ENCODE data around the gene BPIFB4. TPM values are rescaled to one million over a fixed set of nuclear protein-coding genes. Genes with fewer than 3 reads are reported as not detected.

Gene BPIFB4
- total and polyA plus RNA-seq, 2 experiments from 2014 or later, result not detected

DNA sequence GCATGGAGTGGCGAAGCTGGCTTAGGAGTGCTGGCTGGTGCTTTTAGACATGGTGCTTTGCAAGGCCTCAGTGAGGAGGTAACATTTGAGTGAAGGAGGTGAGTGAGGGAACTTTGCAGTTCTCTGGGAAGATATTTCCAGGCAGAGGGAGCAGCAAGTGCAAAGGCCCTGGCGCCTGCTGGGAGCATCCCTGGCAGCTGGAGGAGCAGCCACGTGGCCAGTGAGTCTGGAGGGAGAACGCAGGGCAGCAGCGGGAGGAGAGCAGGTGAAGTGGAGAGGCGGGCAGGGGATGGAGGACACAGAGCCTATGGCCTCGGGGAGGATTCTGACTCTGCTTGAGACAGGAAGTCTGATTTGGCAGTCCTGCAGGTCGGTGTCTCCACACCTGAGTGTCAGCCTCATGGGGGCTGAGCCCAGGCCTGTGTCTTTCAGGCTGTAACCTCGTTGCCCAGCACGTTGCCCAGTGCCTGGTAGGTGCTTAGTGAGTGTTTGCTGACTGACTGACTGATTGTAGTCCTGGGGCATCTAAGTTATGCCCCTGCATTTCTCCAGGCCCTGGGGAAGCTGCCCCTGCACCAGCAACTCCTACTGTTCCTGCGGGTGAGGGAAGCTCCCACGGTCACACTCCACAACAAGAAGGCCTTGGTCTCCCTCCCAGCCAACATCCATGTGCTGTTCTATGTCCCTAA is 11.0 kb upstream of the BPIFB4 start:
- no peaks in the 10 kb centered on the region for H3K9me2 ChIP-seq (ENCODE audit: insufficient read depth)
- no peak for ATAC-seq
- no peak for TF ChIP-seq JUNB (IDR thresholded peaks at IDR 0.05; ENCODE audit: unreplicated experiment)
- no peak for TF ChIP-seq EZH2 (IDR thresholded peaks at IDR 0.05; ENCODE audit: low read depth, unreplicated experiment)
- TF ChIP-seq ZNF331 (CRISPR knock-in tag; IDR thresholded peaks at IDR 0.05; ENCODE audit: low read depth), result no peak
- TF ChIP-seq ZNF114 (CRISPR knock-in tag; IDR thresholded peaks at IDR 0.05), result no peak
- TF ChIP-seq POLR2AphosphoS5 (IDR thresholded peaks at IDR 0.05; ENCODE audit: low read depth), result no peak
- TF ChIP-seq EZH2phosphoT487 (IDR thresholded peaks at IDR 0.05; ENCODE audit: unreplicated experiment), result no peak
- TF ChIP-seq, protein P1, sequence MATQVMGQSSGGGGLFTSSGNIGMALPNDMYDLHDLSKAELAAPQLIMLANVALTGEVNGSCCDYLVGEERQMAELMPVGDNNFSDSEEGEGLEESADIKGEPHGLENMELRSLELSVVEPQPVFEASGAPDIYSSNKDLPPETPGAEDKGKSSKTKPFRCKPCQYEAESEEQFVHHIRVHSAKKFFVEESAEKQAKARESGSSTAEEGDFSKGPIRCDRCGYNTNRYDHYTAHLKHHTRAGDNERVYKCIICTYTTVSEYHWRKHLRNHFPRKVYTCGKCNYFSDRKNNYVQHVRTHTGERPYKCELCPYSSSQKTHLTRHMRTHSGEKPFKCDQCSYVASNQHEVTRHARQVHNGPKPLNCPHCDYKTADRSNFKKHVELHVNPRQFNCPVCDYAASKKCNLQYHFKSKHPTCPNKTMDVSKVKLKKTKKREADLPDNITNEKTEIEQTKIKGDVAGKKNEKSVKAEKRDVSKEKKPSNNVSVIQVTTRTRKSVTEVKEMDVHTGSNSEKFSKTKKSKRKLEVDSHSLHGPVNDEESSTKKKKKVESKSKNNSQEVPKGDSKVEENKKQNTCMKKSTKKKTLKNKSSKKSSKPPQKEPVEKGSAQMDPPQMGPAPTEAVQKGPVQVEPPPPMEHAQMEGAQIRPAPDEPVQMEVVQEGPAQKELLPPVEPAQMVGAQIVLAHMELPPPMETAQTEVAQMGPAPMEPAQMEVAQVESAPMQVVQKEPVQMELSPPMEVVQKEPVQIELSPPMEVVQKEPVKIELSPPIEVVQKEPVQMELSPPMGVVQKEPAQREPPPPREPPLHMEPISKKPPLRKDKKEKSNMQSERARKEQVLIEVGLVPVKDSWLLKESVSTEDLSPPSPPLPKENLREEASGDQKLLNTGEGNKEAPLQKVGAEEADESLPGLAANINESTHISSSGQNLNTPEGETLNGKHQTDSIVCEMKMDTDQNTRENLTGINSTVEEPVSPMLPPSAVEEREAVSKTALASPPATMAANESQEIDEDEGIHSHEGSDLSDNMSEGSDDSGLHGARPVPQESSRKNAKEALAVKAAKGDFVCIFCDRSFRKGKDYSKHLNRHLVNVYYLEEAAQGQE (IDR thresholded peaks at IDR 0.05; ENCODE audit: unreplicated experiment), result no peak
- no peak for TF ChIP-seq NANOG (IDR thresholded peaks at IDR 0.05; ENCODE audit: borderline replicate concordance)
- TF ChIP-seq, protein P2, sequence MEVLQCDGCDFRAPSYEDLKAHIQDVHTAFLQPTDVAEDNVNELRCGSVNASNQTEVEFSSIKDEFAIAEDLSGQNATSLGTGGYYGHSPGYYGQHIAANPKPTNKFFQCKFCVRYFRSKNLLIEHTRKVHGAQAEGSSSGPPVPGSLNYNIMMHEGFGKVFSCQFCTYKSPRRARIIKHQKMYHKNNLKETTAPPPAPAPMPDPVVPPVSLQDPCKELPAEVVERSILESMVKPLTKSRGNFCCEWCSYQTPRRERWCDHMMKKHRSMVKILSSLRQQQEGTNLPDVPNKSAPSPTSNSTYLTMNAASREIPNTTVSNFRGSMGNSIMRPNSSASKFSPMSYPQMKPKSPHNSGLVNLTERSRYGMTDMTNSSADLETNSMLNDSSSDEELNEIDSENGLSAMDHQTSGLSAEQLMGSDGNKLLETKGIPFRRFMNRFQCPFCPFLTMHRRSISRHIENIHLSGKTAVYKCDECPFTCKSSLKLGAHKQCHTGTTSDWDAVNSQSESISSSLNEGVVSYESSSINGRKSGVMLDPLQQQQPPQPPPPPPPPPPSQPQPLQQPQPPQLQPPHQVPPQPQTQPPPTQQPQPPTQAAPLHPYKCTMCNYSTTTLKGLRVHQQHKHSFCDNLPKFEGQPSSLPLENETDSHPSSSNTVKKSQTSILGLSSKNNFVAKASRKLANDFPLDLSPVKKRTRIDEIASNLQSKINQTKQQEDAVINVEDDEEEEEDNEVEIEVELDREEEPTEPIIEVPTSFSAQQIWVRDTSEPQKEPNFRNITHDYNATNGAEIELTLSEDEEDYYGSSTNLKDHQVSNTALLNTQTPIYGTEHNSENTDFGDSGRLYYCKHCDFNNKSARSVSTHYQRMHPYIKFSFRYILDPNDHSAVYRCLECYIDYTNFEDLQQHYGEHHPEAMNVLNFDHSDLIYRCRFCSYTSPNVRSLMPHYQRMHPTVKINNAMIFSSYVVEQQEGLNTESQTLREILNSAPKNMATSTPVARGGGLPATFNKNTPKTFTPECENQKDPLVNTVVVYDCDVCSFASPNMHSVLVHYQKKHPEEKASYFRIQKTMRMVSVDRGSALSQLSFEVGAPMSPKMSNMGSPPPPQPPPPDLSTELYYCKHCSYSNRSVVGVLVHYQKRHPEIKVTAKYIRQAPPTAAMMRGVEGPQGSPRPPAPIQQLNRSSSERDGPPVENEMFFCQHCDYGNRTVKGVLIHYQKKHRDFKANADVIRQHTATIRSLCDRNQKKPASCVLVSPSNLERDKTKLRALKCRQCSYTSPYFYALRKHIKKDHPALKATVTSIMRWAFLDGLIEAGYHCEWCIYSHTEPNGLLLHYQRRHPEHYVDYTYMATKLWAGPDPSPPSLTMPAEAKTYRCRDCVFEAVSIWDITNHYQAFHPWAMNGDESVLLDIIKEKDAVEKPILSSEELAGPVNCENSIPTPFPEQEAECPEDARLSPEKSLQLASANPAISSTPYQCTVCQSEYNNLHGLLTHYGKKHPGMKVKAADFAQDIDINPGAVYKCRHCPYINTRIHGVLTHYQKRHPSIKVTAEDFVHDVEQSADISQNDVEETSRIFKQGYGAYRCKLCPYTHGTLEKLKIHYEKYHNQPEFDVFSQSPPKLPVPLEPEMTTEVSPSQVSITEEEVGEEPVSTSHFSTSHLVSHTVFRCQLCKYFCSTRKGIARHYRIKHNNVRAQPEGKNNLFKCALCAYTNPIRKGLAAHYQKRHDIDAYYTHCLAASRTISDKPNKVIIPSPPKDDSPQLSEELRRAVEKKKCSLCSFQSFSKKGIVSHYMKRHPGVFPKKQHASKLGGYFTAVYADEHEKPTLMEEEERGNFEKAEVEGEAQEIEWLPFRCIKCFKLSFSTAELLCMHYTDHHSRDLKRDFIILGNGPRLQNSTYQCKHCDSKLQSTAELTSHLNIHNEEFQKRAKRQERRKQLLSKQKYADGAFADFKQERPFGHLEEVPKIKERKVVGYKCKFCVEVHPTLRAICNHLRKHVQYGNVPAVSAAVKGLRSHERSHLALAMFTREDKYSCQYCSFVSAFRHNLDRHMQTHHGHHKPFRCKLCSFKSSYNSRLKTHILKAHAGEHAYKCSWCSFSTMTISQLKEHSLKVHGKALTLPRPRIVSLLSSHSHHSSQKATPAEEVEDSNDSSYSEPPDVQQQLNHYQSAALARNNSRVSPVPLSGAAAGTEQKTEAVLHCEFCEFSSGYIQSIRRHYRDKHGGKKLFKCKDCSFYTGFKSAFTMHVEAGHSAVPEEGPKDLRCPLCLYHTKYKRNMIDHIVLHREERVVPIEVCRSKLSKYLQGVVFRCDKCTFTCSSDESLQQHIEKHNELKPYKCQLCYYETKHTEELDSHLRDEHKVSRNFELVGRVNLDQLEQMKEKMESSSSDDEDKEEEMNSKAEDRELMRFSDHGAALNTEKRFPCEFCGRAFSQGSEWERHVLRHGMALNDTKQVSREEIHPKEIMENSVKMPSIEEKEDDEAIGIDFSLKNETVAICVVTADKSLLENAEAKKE (CRISPR knock-in tag; IDR thresholded peaks at IDR 0.05), result no peak
- no peak for TF ChIP-seq CREB1 (CRISPR knock-in tag; IDR thresholded peaks at IDR 0.05; ENCODE audit: low read depth)
- TF ChIP-seq, protein P3, sequence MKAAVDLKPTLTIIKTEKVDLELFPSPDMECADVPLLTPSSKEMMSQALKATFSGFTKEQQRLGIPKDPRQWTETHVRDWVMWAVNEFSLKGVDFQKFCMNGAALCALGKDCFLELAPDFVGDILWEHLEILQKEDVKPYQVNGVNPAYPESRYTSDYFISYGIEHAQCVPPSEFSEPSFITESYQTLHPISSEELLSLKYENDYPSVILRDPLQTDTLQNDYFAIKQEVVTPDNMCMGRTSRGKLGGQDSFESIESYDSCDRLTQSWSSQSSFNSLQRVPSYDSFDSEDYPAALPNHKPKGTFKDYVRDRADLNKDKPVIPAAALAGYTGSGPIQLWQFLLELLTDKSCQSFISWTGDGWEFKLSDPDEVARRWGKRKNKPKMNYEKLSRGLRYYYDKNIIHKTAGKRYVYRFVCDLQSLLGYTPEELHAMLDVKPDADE (IDR thresholded peaks at IDR 0.05), result no peak
- TF ChIP-seq, protein P4, sequence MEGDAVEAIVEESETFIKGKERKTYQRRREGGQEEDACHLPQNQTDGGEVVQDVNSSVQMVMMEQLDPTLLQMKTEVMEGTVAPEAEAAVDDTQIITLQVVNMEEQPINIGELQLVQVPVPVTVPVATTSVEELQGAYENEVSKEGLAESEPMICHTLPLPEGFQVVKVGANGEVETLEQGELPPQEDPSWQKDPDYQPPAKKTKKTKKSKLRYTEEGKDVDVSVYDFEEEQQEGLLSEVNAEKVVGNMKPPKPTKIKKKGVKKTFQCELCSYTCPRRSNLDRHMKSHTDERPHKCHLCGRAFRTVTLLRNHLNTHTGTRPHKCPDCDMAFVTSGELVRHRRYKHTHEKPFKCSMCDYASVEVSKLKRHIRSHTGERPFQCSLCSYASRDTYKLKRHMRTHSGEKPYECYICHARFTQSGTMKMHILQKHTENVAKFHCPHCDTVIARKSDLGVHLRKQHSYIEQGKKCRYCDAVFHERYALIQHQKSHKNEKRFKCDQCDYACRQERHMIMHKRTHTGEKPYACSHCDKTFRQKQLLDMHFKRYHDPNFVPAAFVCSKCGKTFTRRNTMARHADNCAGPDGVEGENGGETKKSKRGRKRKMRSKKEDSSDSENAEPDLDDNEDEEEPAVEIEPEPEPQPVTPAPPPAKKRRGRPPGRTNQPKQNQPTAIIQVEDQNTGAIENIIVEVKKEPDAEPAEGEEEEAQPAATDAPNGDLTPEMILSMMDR (conservative IDR thresholded peaks at IDR 0.05; ENCODE audit: low read depth in 2 of 2), result no peak
- no peak for TF ChIP-seq STAT1 (IDR thresholded peaks at IDR 0.05; ENCODE audit: unreplicated experiment)
- H4K20me1 ChIP-seq (replicated peaks; ENCODE audit: insufficient read depth), result no peaks in the 10 kb centered on the region
- no peak overlapping the region for H3K27ac ChIP-seq (ENCODE audit: low read depth)
- Mint-ChIP-seq H3K27ac (no peak overlapping the region), H3K9me3 (no peaks in the 10 kb centered on the region), H3K36me3 (ENCODE audit: low read depth) (no peaks in the 10 kb centered on the region; the same call in 2 of the 3 replicates), H3K4me3 (no peak overlapping the region), H3K4me1 (no peaks in the 10 kb centered on the region), H3K27me3 (ENCODE audit: insufficient read depth, low read depth, poor library complexity) (peaks cover 8% of the 10 kb centered on the region)
- no peaks in the 10 kb centered on the region for H3F3A ChIP-seq (replicated peaks; ENCODE audit: low read depth)
- H3K27me3 ChIP-seq (ENCODE audit: insufficient read depth), result no peaks in the 10 kb centered on the region
- H3K36me3 ChIP-seq (ENCODE audit: insufficient read depth), result no peaks in the 10 kb centered on the region
- H3K4me2 ChIP-seq, result no peak overlapping the region
- H3K79me2 ChIP-seq (replicated peaks; ENCODE audit: insufficient read depth), result no peaks in the 10 kb centered on the region
- H2AFZ ChIP-seq, result no peak overlapping the region
- no peak overlapping the region for H3K4me3 ChIP-seq
- no peaks in the 10 kb centered on the region for H3K4me1 ChIP-seq (ENCODE audit: insufficient read depth)
- no peak for DNase-seq (ENCODE audit: low spot score)

Data from GM23338 (cell line).